Spleen (tissue), 7 donors: Measurements from ENCODE around the gene NUDT16L1.

Experiments used
- POLR2A ChIP-seq, 3 donors: fragments of 450-650 bp; IDR thresholded peaks; one replicate each; pipeline ENCODE4 v1.5.1; 2017; ENCODE audit warnings: antibody characterized with exemption in 3 of 3, mild to moderate bottlenecking in 1 of 3
- POLR2AphosphoS5 ChIP-seq, 3 donors: sonication (generic); formaldehyde crosslinking; IDR thresholded peaks; one replicate each; pipeline ENCODE4 v1.5.1; 2017; ENCODE audit warnings: antibody characterized with exemption in 3 of 3
- TF ChIP-seq, protein P1 (sequence below), 11 experiments: fragments of 200-600 bp in 7 of 11; fragments of 450-650 bp in 4 of 11; sonication (generic) in 4 of 11; IDR thresholded peaks in 8 of 11; conservative IDR thresholded peaks in 3 of 11; 1 replicate in 7 of 11; 2 replicates in 4 of 11; pipeline versions ENCODE4 v1.4.0 to v1.8.0; 2016 to 2021; ENCODE audit warnings: antibody characterized with exemption in 11 of 11, inconsistent platforms in 4 of 11, mild to moderate bottlenecking in 1 of 11
- donor health status: DM: no; HTN: no; CAD: no; lungs with moderate emphysema.
- donor health status: DM: no; HTN: no; CAD: no.
- donor health status: DM: no; HTN: no; CAD: no.

DNA sequence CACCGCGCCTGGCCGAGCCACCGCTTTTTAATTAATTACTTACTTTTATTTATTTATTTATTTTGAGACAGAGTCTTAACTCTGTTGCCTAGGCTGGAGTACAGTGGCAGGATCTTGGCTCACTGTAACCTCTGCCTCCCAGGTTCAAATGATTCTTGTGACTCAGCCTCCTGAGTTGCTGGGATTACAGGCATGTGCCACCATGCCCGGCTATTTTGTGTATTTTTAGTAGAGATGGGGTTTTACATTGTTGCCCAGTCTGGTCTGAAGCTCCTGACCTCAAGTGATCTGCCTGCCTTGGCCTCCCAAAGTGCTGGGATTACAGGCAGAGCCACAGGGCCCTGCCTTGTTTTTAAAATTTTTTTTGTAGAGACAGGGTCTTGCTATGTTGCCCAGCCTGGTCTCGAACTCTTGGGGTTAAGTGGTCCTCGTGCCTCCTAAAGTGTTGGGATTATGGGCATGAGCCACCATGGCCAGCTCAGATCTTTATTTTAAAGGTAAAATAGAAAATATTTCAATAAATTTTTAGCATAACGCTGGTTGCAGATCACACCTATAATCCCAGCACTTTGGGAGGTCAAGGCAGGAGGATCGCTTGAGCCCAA lies 18.3 kb upstream of the NUDT16L1 start:
- TF ChIP-seq, protein P1, sequence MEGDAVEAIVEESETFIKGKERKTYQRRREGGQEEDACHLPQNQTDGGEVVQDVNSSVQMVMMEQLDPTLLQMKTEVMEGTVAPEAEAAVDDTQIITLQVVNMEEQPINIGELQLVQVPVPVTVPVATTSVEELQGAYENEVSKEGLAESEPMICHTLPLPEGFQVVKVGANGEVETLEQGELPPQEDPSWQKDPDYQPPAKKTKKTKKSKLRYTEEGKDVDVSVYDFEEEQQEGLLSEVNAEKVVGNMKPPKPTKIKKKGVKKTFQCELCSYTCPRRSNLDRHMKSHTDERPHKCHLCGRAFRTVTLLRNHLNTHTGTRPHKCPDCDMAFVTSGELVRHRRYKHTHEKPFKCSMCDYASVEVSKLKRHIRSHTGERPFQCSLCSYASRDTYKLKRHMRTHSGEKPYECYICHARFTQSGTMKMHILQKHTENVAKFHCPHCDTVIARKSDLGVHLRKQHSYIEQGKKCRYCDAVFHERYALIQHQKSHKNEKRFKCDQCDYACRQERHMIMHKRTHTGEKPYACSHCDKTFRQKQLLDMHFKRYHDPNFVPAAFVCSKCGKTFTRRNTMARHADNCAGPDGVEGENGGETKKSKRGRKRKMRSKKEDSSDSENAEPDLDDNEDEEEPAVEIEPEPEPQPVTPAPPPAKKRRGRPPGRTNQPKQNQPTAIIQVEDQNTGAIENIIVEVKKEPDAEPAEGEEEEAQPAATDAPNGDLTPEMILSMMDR (IDR thresholded peaks at IDR 0.05 in 8 of 11, conservative IDR thresholded peaks at IDR 0.05 in 3 of 11): no peak
- TF ChIP-seq POLR2AphosphoS5 (IDR thresholded peaks at IDR 0.05): no peak
- no peak for TF ChIP-seq POLR2A (IDR thresholded peaks at IDR 0.05)
